Activated T-cell treated with anti-CD3 and anti-CD28 coated beads, Interleukin-2, amount 50 U/mL, for 4 hours (primary cell): ENCODE results near the gene EXOC2. TPM values are rescaled to one million over a fixed set of nuclear protein-coding genes. Genes with fewer than 3 reads are reported as not detected.
A peak's percentile ranks its signal among the peaks of the same experiment; 100 is the strongest.

ENCODE experiments used
- ATAC-seq, 2 donors: fragments of 200-7000 bp; cut with Tn5 transposase; one replicate each; pipeline ENCODE4 v1.10.0; 2021
- DNase-seq: peaks from one replicate; pipeline ENCODE4 v3.0.0-alpha.2; 2020
- H3K27me3 Mint-ChIP-seq: one replicate; pipeline ENCODE4 v1.8.0; 2021; ENCODE audit warnings: low read depth, mixed read lengths
- H3K36me3 Mint-ChIP-seq: one replicate; pipeline ENCODE4 v1.8.0; 2022; ENCODE audit warnings: mixed read lengths; ENCODE audit not compliant: insufficient read depth
- H3K4me1 Mint-ChIP-seq: one replicate; pipeline ENCODE4 v1.8.0; 2021; ENCODE audit warnings: low read depth, mixed read lengths
- H3K4me3 Mint-ChIP-seq: one replicate; pipeline ENCODE4 v1.8.0; 2021; ENCODE audit warnings: mild to moderate bottlenecking, moderate library complexity, mixed read lengths
- H3K9me3 Mint-ChIP-seq: one replicate; pipeline ENCODE4 v1.8.0; 2021; ENCODE audit warnings: mixed read lengths
- total RNA-seq, 3 donors: library from RNA; stranded (reverse); gene quantifications; one replicate each; pipeline ENCODE4 v1.2.1, GENCODE V29; 2021

The EXOC2 gene
- total RNA-seq, 3 donors from 2014 or later = 29.8 to 31.3 (median 30.0) TPM

DNA sequence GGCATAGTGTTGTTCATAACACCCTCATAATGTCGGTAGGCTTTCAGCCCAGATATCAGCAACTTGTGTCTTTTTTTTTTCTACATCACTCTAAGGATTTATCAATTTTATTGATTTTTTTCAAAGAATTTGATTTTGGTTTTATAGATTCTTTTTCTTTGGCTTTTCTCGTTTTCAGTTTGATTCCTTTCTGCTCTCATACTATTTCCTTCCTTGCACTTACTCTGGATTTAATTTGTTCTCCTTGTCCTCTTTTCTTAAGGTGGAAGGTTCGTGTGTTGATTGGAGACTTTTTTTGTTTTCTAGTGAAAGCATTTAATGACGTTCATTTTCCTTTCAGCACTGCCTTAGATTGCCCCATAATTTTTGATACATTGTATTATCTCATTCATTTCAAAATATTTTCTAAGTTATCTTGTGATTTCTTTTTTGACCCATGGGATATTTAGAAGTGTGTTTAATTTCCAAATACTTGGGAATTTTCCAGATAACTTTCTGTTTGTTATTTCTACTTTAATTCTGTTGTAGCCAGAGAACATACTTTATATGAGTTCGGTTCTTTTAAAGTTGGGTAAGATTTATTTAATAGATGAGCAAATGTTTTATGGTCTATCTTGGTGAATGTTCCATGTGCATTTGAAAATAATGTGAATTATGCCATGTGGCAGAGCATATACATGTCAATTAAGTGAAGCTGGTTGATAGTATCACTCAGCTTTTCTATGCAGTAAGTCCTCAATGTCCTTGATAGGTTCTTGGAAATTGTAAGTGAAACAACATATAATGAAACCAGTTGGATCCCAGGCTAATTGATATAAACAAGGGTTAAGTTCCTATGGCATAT is 238.6 kb downstream of the EXOC2 start:
- DNase-seq (no peak), ATAC-seq (peak; percentile 5 to 15)
- Mint-ChIP-seq H3K9me3 (peaks cover 13% of the 10 kb centered on the region), H3K27me3 (no peaks in the 10 kb centered on the region), H3K4me1 (peaks cover 14% of the 10 kb centered on the region), H3K36me3 (no peaks in the 10 kb centered on the region), H3K4me3 (no peak overlapping the region)

DNA sequence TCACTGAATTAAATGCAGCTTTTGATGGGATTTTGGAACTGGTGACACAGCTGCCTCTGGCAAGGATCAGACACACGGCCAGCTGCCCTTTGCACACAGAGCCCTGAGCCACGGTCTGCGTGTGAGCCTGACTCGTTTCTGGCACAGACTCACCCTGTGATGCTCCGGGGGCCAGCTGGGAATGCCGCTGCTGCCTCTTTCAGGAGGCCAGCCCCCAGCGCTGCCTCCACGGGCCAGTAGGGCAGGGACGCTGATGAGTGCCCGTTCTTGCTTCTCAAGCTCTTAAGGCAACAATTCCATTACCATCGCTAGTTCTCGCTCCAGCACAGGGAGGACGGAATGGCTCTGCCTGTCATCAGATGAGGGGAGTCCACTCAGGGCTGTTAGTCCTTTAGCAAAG is 239.8 kb downstream of the EXOC2 start:
- Mint-ChIP-seq H3K9me3 (peaks cover 9% of the 10 kb centered on the region), H3K4me1 (peaks cover 19% of the 10 kb centered on the region), H3K27me3 (no peaks in the 10 kb centered on the region), H3K4me3 (no peak overlapping the region), H3K36me3 (no peaks in the 10 kb centered on the region)
- DNase-seq (no peak), ATAC-seq (no peak)

DNA sequence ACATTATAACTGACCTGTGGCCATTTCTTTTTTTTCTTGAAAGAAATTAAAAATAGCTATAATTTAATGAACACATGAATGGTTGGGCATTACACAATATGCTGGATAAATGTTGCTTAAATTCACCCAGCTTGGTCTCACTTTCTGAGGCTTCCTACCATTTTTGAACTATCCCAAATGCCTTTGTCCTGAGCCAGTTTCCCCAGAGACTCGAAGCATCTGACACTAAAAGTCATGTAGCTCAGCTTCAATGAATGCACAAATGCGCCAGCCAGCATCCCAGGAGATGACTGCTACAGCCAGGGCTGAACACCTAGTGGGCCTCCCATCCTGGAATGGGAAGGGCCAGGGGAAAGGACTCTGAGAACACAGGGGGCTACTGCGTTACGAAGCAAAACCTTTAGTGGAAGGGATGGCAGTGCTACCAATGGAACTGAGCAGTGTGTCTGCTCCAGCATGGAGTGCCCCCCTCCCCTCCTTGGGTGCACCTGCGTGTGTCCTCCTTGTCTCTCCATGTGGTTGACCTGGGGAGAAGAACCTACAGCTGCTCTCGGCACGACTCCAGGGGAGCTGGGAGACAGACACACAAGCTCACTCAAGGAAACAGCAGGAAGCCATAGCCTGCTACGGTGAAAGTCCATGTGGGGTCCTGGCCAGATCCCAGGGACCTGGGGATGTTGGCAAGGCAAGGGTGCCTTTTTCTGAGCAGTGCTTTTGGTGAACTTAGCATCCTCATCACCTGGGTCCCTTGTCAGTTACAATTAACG is 240.5 kb downstream of the EXOC2 start:
- no peak for ATAC-seq
- no peak for DNase-seq
- peaks cover 5% of the 10 kb centered on the region for H3K9me3 Mint-ChIP-seq
- H3K27me3 Mint-ChIP-seq = no peaks in the 10 kb centered on the region
- peaks cover 26% of the 10 kb centered on the region for H3K4me1 Mint-ChIP-seq
- H3K4me3 Mint-ChIP-seq = no peak overlapping the region
- no peaks in the 10 kb centered on the region for H3K36me3 Mint-ChIP-seq

DNA sequence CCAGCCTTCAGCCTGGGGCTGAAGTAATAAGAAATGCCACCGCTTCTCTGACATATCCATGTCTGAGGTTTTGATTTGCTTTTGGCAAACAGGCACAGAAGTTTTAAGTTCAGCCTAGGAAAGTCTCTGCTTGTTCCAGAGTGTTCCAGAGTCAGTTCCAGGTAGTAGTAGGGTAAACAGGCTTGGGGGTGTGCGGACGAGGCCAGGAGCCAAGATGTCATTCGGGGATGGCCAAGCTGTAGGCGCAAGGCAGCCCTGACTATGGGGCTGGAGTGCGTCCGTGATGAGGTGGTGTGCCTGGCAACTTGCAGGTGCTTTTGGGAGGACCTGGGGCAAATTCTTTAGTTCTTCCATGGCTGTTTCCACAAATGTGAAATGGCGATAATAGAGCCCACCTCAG is 241.1 kb downstream of the EXOC2 start:
- ATAC-seq = no peak
- no peaks in the 10 kb centered on the region for H3K36me3 Mint-ChIP-seq
- H3K4me3 Mint-ChIP-seq = no peak overlapping the region
- DNase-seq = no peak
- no peaks in the 10 kb centered on the region for H3K9me3 Mint-ChIP-seq
- peaks cover 33% of the 10 kb centered on the region for H3K4me1 Mint-ChIP-seq
- H3K27me3 Mint-ChIP-seq = no peaks in the 10 kb centered on the region

DNA sequence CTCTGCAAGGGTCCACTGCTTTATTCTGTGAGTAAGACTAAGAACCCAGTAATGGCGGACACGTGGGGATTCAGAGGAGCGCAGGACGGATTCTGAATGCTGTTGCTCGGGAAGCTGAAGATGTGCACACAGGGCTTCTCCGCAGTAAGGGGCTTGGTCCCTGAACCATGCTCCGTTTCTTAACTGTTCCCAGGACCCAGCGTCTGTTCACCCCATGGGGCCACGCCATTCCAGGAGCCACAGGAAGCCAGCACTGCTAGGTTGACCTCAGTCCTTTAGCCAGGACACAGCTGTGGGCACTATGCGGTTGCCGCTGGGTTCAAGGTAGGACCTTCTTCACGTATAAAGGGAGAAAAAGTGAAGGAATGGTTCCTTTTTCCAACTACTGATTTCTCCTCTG is 241.6 kb downstream of the EXOC2 start:
- no peaks in the 10 kb centered on the region for H3K27me3 Mint-ChIP-seq
- H3K4me1 Mint-ChIP-seq = peaks cover 38% of the 10 kb centered on the region
- H3K9me3 Mint-ChIP-seq = no peaks in the 10 kb centered on the region
- DNase-seq = no peak
- H3K36me3 Mint-ChIP-seq = no peaks in the 10 kb centered on the region
- ATAC-seq = no peak
- no peak overlapping the region for H3K4me3 Mint-ChIP-seq

DNA sequence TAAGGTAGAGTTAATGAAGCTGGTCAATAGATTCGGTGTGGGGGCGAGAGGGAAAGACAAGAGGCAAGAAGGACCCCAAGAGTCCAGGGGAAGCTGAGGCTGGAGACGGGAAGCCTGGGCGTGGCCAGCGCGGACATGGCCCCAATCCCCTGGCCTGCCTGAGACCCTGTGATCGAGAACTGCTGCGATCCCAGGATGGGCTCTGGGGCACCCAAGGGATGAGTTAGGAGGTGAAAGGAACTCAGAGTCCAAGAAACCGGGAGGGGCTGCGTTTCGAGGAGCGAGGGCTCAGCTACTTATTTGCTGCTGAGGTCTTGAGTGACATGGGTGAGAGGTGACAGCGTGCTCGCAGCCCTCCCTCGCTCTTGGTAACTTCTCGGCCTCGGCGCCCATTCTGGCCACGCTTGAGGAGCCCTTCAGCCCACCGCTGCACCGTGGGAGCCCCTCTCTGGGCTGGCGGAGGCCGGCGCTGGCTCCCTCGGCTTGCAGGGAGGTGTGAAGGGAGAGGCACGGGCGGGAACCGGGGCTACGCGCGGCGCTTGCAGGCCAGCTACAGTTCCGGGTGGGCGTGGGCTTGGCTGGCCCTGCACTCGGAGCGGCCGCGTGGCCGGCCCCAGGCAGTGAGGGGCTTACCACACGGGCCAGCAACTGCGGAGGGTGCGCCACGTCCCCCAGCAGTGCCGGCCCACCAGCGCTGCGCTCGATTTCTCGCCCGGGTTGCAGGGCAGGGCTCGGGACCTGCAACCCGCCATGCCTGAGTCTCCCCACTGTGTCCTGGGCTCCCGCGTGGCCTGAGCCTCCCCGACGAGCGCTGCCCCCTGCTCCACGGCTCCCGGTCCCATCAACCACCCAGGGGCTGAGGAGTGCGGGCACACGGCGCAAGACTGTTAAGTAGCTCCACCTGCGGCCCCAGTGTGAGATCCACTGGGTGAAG is 243.2 kb downstream of the EXOC2 start:
- Mint-ChIP-seq H3K4me1 (peaks cover 47% of the 10 kb centered on the region), H3K4me3 (peak overlapping the region; percentile 29), H3K27me3 (no peaks in the 10 kb centered on the region), H3K9me3 (no peaks in the 10 kb centered on the region), H3K36me3 (no peaks in the 10 kb centered on the region)
- ATAC-seq (no peak), DNase-seq (no peak)

- Mint-ChIP-seq H3K36me3 (no peaks in the 10 kb centered on the region), H3K4me3 (peak overlapping the region; percentile 29), H3K9me3 (no peaks in the 10 kb centered on the region), H3K4me1 (peaks cover 48% of the 10 kb centered on the region), H3K27me3 (no peaks in the 10 kb centered on the region)
- no peak for ATAC-seq
- no peak for DNase-seq
Measured at GRCh38 chr6:449057-449430, 243.9 kb downstream of the EXOC2 start.

- H3K9me3 Mint-ChIP-seq = no peaks in the 10 kb centered on the region
- peaks cover 49% of the 10 kb centered on the region for H3K4me1 Mint-ChIP-seq
- DNase-seq (no peak), ATAC-seq (no peak)
- peak overlapping the region; percentile 59 for H3K4me3 Mint-ChIP-seq
- no peaks in the 10 kb centered on the region for H3K36me3 Mint-ChIP-seq
- no peaks in the 10 kb centered on the region for H3K27me3 Mint-ChIP-seq
Measured at GRCh38 chr6:448296-449056, 244.5 kb downstream of the EXOC2 start.

DNA sequence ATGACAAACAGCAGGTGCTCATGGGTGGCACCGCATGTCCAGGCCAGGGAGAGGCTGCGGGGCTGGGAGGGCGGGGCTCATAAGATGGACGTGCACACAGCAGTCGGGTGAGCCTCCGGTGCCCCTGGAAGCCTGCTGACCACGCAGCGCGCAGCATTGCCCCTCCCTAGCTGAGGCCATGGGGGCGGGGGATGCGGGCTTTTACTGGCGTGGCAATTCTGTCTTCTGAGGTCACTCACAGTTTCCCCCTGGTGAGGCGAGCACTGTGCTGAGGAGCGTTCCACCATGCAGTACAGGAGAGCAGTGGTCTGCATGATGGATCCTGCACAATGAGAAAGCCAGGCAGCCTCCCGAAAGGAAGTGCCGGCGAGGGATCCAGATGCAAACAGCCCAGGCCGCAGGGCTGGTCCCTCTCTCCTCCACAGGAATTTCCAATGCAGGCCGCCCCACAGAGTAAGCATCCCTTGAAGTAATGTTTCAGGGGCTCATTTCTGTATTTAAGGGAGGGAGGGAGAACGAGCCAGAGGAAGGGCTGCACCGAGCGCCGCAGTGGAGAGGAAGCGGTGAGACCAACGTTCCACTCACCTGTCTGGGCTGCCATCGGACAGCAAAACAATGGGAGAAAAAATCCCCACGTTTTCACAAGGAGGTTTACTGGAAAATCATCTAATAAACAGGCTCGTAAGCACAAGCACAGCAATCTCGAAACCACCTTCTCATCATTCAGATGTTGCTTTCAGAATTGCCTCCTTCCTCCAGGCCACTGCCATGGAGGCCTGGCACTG is 245.4 kb downstream of the EXOC2 start:
- DNase-seq (peak; percentile 53), ATAC-seq (peak; percentile 28 to 29)
- H3K4me3 Mint-ChIP-seq = peak overlapping the region; percentile 59
- H3K9me3 Mint-ChIP-seq = no peaks in the 10 kb centered on the region
- H3K27me3 Mint-ChIP-seq = no peaks in the 10 kb centered on the region
- H3K4me1 Mint-ChIP-seq = peaks cover 49% of the 10 kb centered on the region
- no peaks in the 10 kb centered on the region for H3K36me3 Mint-ChIP-seq

DNA sequence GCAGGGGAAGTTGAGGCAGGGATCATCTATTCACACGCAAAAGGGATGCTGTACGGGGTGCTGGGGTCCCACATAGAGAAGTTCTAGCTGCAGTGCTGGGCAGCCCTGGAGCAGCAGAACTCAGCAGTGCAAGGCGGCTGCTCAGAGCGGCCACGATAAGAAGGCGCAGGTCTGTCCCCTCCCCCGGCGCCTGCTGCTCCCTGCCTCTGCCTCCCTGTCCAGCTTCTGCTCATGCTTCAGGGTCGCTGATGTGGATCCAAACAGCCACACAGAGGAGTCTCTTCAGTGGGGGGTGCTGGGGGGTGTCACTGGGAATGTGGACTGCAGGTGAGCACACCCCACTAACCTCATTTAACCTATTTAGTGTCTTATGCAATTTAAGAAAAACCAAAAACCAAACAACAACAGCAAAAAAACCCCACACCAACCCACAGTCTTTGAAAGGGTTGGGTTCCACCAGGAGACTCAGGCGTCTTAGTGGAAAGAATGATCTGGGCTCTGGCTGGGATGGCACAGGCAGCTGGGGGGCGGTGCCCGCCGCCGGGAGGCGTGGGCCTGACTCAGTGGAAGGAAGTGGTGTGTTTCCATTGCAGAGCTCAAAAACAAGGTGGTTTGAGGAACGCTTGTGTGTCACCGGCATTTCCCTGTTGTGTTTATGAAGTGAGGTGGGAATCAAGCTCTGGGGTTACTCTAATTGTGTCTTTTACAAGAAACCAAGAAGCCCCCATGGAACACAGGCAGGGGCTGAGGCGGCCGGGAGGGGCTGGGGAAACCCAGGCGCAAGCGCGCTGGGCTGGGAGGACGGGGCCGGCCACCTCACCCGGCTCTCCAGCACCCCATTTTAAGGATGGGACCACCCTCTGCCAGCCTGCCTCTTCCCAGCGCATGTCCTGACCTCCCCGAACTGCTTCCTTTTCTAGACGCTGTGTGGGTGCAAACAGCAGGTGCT is 246.2 kb downstream of the EXOC2 start:
- no peaks in the 10 kb centered on the region for H3K27me3 Mint-ChIP-seq
- H3K4me1 Mint-ChIP-seq = peaks cover 49% of the 10 kb centered on the region
- peak overlapping the region; percentile 59 for H3K4me3 Mint-ChIP-seq
- ATAC-seq (peak; percentile 75 to 78), DNase-seq (peak; percentile 94)
- H3K36me3 Mint-ChIP-seq = no peaks in the 10 kb centered on the region
- no peaks in the 10 kb centered on the region for H3K9me3 Mint-ChIP-seq

DNA sequence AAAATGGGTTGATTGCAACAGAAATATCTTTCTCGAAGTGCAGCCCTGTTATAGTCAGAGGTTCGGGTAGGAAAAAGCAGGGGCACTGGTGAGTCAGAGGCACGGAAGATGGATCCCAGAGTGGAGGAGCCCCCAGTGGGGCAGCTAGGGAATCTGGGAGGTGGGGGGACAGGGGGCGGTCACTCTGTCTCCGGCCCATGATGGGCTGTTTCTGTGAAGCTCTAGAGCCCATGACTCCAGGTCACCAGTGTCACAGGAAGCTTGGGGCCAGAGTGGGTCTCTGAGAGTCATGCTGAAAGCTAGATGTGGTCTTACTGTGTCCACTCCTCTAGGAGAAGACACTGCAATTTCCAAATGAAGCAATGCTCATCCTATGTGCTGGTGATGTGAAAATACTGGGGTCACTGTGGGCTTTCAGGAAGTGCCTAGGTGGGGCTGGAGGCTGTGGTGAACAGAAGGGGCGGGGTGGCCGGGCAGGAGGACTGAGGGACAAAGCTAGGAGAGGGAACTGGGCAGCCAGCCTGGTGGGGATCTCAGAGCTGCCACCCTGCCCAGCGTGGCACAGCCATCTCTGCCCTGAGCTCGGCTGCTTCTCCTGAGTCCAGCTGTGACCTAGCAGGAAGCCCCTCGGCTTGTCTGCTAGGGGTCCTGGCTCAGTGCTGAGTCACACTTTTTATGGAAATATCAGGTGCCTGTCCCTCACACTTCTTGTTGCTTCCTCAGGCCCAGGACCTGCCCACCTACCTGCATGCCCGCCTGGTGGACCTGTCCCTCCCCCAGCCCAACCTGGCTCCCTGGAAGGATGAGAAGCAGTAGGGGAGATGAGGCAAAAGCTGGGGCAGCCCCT is 247.1 kb downstream of the EXOC2 start:
- Mint-ChIP-seq H3K36me3 (no peaks in the 10 kb centered on the region), H3K4me1 (peaks cover 49% of the 10 kb centered on the region), H3K9me3 (no peaks in the 10 kb centered on the region), H3K4me3 (peak overlapping the region; percentile 59), H3K27me3 (no peaks in the 10 kb centered on the region)
- ATAC-seq = no peak
- no peak for DNase-seq
